Lower leg skin (tissue), 3 donors: ENCODE results near the gene UGT1A8.

Experiments used
- CTCF ChIP-seq, 3 donors: fragments of 450-650 bp; IDR thresholded peaks; one replicate each; pipeline ENCODE4 v1.5.1; 2016; ENCODE audit warnings: antibody characterized with exemption in 3 of 3, mild to moderate bottlenecking in 3 of 3, moderate library complexity in 2 of 3
- POLR2A ChIP-seq, 2 donors: fragments of 450-650 bp; IDR thresholded peaks; one replicate each; pipeline ENCODE4 v1.6.1; 2016 to 2017; ENCODE audit warnings: antibody characterized with exemption in 2 of 2, mild to moderate bottlenecking in 1 of 2, moderate library complexity in 1 of 2

GRCh38 chr2:233693963-233694362 is 76.5 kb downstream of the UGT1A8 start:
- TF ChIP-seq CTCF (IDR thresholded peaks at IDR 0.05) (no peak), POLR2A (IDR thresholded peaks at IDR 0.05) (no peak)
